ENCODE data around the gene COL6A3. TPM values are rescaled to one million over a fixed set of nuclear protein-coding genes. Genes with fewer than 3 reads are reported as not detected.
"Not testable (repeated sequence)": the region's sequence is repeated elsewhere in the genome, so short reads cannot be mapped to it uniquely, and the experiment has no call there.

Gene COL6A3
- total RNA-seq, 1 donor from 2014 or later, result 57.1 TPM

- TF ChIP-seq CTCF (IDR thresholded peaks at IDR 0.05; ENCODE audit: borderline replicate concordance), result no peak
- Histone ChIP-seq H3K27me3 (ENCODE audit: low read depth) (no peaks in the 10 kb centered on the region), H3K9me3 (replicated peaks) (peaks cover 14% of the 10 kb centered on the region), H3K27ac (replicated peaks) (peak overlapping the region; percentile 24), H3K4me1 (peaks cover 29% of the 10 kb centered on the region), H3K36me3 (no peaks in the 10 kb centered on the region), H3K4me3 (no peak overlapping the region)
- intact Hi-C loops (cut with micrococcal nuclease), result no loop called here
- DNase-seq, result no peak
These were observed 107.2 kb downstream of the COL6A3 start for GRCh38 chr2:237306787-237307170.

GRCh38 chr2:237306083-237306786, 107.7 kb downstream of the COL6A3 start:
- TF ChIP-seq CTCF (IDR thresholded peaks at IDR 0.05; ENCODE audit: borderline replicate concordance), result no peak
- no peak for DNase-seq
- Histone ChIP-seq H3K27me3 (ENCODE audit: low read depth) (no peaks in the 10 kb centered on the region), H3K4me3 (no peak overlapping the region), H3K27ac (replicated peaks) (peak overlapping the region; percentile 24), H3K36me3 (no peaks in the 10 kb centered on the region), H3K9me3 (replicated peaks) (peaks cover 14% of the 10 kb centered on the region), H3K4me1 (peaks cover 29% of the 10 kb centered on the region)
- intact Hi-C loops (cut with micrococcal nuclease), result no loop called here

GRCh38 chr2:237305579-237305978, 108.4 kb downstream of the COL6A3 start:
- H3K27me3 ChIP-seq (ENCODE audit: low read depth), result no peaks in the 10 kb centered on the region
- DNase-seq, result no peak
- H3K27ac ChIP-seq (replicated peaks), result no peak overlapping the region

GRCh38 chr2:237304763-237305514, 109.0 kb downstream of the COL6A3 start:
- H3K4me1 ChIP-seq, result peaks cover 30% of the 10 kb centered on the region
- TF ChIP-seq CTCF (IDR thresholded peaks at IDR 0.05; ENCODE audit: borderline replicate concordance), result no peak
- no peak overlapping the region for H3K27ac ChIP-seq (replicated peaks)
- no peak for DNase-seq
- no peak overlapping the region for H3K4me3 ChIP-seq
- no peaks in the 10 kb centered on the region for H3K27me3 ChIP-seq (ENCODE audit: low read depth)
- peaks cover 14% of the 10 kb centered on the region for H3K9me3 ChIP-seq (replicated peaks)
- H3K36me3 ChIP-seq, result no peaks in the 10 kb centered on the region
- intact Hi-C loops (cut with micrococcal nuclease), result no loop called here

More at GRCh38 chr2:237305579-237305978, 108.4 kb downstream of the COL6A3 start:
- intact Hi-C loops (cut with micrococcal nuclease), result no loop called here
- H3K9me3 ChIP-seq (replicated peaks), result peaks cover 14% of the 10 kb centered on the region
- H3K4me1 ChIP-seq, result peaks cover 30% of the 10 kb centered on the region
- no peaks in the 10 kb centered on the region for H3K36me3 ChIP-seq
- TF ChIP-seq CTCF (IDR thresholded peaks at IDR 0.05; ENCODE audit: borderline replicate concordance), result no peak
- no peak overlapping the region for H3K4me3 ChIP-seq

GRCh38 chr2:237303244-237303643, 110.7 kb downstream of the COL6A3 start:
- peaks cover 14% of the 10 kb centered on the region for H3K9me3 ChIP-seq (replicated peaks)
- H3K4me3 ChIP-seq; DNase-seq; H3K27me3 ChIP-seq (ENCODE audit: low read depth); H3K27ac ChIP-seq (replicated peaks); intact Hi-C loops (cut with micrococcal nuclease); H3K36me3 ChIP-seq: not testable (repeated sequence)
- peaks cover 24% of the 10 kb centered on the region for H3K4me1 ChIP-seq

- DNase-seq, result no peak
- Histone ChIP-seq H3K27me3 (ENCODE audit: low read depth) (no peaks in the 10 kb centered on the region), H3K27ac (replicated peaks) (no peak overlapping the region), H3K4me1 (peaks cover 23% of the 10 kb centered on the region), H3K9me3 (replicated peaks) (peaks cover 14% of the 10 kb centered on the region), H3K36me3 (no peaks in the 10 kb centered on the region), H3K4me3 (no peak overlapping the region)
- intact Hi-C loops (cut with micrococcal nuclease), result no loop called here
- TF ChIP-seq CTCF (IDR thresholded peaks at IDR 0.05; ENCODE audit: borderline replicate concordance), result no peak
These were observed 112.4 kb downstream of the COL6A3 start for GRCh38 chr2:237301595-237301994.

All from left ventricle myocardium inferior (tissue), 1 donor.